DMS 273 (cell line): ENCODE results near the gene EML6.
"Not testable (repeated sequence)": the region's sequence is repeated elsewhere in the genome, so short reads cannot be mapped to it uniquely, and the experiment has no call there.

ENCODE experiments used
- DNase-seq: peaks from one replicate; lab custom pipeline; 2025; ENCODE audit not compliant: unreplicated experiment; lab: John Stamatoyannopoulos, UW

Gene EML6

DNA sequence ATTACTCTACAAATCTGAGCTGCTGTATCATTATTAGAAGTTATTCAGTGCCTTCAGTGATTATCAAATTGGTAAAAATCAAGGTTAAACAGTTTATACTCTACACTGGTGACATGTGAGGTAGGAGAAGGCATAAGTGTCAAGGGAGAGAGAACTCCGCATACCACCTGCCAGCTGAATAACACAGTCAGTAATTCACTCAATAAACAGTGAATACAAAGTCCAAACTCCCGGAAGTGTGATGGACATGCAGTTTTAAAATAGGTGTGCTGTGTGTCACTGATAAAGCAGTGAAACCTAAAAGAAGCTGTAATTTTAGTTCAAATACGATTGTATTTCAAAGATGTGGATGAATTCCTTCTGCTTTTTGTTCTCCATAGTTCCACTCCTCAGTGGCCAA is 149.8 kb downstream of the EML6 start:
- DNase-seq = not testable (repeated sequence)

DNA sequence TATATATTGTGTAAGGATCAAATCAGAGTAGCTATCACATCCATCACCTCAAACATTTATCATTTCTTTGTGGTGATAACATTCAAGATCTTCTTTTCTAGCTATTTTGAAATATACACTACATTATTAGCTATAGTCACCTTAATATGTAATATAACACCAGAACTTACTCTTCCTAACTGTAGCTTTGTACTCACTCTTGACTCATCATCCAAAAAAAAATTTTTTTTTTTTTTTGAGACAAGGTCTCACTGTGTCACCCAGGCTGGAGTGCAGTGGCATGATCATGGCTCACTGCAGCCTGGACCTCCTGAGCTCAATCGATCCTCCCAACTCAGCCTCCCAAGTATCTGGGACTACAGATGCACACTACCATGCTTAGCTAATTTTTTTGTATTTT is 153.3 kb downstream of the EML6 start:
- DNase-seq = no peak

DNA sequence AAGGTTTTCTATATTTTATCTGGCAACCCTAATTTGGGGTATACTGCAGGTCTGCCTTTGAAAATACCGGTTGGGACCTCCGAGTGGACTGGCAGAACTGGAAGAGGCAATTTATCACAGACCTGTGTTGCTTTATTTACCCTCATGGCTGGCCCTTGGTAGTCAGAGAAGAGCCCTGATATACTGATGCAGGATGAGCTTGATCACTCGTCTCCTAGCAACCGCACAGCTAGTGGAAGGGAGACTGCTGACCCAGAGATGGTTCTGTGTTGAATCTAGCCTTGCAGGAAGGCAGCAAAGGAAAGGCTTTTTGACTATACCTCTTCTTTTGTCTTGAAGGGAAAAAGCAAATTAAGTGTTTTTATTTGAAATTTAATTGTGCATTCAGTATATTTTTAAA is 154.7 kb downstream of the EML6 start:
- peak; percentile 70 for DNase-seq

DNA sequence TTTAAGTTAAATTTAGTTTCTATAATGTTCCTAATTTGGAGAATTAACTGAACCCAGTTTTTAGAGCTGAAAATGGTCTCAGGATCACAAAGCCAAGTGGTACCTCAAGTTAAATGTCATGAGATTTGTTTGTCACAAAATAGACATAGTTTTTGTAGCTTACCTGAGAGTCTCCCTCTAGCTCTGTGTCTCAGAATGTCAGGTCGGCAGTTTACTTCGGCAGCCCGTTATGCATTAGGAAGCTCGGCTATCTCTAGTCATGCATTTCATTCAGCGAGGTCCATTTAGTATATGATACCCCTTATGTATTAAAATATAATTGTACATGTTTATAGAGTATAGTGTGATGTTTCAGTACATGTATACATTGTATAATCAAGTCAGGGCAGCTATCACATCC is 155.6 kb downstream of the EML6 start:
- peak; percentile 45 for DNase-seq

DNA sequence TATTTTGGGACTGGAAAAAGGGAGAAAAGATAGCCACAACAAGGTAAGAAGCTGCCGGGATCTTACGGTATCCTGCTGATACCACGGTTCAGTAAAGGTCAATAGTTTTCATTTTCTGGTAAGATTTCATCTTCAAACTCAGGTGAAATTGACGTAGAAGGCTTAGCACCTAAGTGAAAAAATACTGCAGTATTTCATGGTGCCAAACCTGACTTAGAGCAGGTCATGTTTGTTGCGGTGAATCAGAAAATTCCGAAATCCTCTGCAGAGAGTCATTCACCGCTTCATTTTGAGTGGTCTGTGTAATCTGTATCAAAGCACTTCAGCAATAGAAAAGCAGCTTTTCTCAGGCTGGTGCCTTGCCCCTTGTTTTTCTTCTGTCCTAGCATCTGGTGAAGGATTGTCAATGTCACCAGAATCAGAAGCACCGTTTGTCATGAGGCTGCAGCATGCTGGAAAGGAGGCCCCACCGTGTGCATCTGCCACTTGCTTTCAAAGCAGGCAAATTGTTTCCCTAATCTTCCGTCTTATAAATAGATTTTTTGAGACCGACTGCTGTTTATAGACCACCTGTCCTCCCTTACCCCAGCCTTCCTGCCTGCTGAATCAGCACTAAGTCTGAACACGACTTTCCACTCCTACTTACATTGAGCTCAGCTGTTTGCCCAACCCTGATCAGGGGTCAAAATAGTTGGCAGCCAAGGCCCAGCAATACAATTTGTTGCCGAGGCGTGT is 156.3 kb downstream of the EML6 start:
- peak; percentile 96 for DNase-seq

DNA sequence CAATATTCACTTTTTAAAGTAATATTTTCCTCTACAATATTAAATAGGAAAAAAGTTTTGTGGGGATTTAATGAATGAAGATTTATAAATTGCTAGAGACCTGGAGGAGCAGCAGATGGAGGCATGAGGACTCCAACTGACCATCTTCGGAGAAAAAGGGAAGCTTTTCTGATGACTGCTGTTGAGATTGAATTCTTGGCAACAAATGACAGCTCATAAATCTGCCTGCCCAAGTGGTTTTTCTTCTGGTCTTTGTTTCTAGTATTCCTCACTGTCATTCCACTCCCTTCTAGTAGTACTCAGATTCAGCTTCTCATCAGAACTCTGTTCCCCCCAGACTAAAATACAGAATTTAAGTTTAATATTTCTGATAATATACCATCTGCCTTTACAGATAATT is 157.0 kb downstream of the EML6 start:
- peak; percentile 83 for DNase-seq

DNA sequence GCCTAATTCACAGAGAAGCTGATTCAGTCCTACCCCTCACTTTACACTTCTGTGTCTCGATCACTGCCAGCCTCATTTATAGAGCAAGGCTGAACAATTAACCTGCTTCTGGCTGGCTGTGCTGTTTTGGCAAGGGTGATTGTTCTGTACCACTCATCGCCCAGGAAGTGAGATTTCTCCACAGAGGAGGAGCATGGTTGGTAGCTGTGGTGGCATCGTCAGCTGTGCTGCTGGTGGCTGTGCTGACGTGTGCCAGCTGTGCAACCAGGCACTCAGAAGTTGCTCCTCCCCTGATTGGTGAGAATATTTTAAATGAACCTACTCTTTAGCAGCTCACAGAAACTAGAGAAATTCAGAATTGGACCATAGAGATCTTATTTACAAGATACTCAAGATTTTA is 158.3 kb downstream of the EML6 start:
- peak; percentile 49 for DNase-seq

DNA sequence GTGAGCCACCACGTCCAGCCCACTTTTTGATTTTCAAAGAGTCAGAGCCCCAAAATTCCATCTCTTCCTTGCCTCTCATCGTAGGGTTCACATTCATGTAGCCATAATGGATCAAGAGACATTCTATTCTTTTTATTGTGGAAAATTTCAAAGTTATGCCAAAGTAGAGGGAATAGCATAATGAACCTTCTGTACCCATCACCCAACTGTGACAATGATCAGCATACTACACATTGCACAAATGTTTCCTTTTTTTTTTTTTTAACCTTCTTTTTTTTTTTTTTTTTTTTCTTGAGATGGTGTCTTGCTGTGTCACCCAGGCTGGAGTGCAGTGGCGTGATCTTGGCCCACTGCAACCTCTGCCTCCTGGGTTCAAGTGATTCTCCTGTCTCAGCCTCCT is 162.4 kb downstream of the EML6 start:
- DNase-seq = no peak

DNA sequence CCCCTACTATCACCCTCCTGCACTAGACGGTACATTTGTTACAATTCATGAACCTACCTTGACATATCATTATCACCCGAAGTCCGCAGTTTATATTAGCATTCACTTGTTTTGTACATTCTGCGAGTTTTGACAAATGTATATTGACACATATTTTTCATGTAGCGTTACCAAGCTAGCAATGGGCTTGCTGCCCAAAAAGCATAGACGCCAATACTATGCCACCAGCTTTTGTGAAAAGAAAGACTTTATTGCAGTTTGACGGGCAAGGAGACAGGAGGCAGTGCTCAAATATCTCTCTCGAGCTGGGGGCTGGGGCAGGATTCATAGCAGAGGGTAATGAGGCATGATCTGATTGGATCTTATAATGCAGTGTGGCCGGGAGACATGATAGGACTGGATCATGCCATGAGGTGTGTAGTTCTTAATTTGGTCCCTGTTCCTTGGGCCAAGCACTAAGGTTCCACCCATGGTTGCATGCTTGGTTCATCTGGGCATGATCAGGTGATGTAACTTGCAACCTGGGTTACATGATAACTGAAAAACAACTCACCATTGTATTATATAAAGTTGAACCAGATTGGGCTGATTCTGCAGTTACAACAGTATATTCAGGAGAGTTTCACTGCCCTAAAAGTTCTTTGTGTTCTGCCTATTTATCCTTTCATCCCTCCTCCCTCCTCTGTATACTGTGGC is 164.5 kb downstream of the EML6 start:
- DNase-seq = no peak

DNA sequence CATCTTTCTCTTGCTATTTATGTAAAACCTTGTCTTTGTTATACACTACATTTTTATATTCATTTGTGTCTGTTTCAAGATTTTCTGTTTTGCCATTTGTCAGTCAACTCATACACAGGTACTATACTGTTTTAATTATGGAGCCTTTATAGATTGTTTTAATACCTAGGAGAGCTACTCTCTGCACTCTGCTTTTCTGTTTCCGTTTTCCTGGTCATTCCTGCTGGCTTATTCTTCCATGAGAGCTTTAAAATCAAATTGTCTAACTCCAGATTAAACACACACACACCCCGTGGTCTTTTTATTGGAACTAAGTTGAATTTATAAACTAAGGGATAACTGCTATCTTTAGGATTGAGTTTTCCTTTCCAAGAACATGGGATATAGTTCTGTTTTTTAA is 165.6 kb downstream of the EML6 start:
- no peak for DNase-seq

DNA sequence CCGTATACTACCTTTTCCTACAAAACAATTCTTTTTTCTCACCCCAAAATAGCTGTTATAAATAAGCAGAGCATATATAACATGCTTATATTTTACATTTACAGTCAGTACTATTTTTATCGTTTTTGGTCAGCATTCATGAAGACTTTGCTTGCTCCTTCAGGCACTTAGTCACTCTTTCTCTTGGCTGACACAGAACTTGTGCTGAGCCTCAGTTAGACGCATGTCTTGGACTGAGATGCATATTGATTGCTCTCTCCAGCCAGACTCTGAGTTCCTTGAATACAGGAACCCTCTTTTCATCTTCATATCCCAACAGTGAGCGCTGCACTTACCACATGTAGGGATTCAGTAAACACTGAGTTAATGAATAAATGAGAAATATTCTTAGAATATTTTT is 168.4 kb downstream of the EML6 start:
- no peak for DNase-seq

DNA sequence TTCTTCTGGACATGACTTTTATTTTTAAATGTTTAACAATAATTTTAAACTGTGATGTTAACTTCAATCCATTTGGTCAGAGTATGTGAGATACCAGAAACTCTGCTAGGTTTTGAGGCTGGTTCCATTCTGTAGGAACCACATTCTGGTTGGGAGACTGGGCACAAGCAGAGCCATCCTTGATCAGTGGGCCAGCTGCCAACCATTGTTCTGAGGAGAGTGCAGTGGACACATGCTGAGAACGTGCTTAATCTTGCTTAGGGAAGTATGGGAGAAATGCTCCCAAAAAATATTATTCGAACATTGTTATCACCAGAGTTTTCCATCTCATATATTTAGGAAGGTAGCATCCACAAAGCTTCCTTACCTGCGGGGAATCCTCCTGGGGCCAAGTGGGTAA is 171.0 kb downstream of the EML6 start:
- peak; percentile 12 for DNase-seq

DNA sequence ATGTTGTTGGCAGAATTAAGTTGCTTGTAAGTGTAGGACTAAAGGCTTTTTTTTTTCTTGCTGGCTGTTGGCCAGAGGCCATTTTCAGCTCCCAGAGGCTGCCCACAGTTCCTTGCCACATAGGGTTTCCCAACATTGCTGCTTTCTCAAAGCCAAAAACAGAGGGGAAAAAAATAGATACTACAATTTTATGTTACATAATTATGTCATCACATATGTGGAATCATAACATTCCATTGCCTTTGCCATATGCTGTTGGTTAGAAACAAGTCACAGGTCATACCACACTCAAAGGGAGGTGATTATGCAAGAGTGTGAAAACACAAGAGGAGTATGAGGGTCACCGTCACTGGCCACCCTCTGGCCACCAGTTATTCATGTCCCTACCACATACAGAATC is 172.3 kb downstream of the EML6 start:
- peak; percentile 30 for DNase-seq

DNA sequence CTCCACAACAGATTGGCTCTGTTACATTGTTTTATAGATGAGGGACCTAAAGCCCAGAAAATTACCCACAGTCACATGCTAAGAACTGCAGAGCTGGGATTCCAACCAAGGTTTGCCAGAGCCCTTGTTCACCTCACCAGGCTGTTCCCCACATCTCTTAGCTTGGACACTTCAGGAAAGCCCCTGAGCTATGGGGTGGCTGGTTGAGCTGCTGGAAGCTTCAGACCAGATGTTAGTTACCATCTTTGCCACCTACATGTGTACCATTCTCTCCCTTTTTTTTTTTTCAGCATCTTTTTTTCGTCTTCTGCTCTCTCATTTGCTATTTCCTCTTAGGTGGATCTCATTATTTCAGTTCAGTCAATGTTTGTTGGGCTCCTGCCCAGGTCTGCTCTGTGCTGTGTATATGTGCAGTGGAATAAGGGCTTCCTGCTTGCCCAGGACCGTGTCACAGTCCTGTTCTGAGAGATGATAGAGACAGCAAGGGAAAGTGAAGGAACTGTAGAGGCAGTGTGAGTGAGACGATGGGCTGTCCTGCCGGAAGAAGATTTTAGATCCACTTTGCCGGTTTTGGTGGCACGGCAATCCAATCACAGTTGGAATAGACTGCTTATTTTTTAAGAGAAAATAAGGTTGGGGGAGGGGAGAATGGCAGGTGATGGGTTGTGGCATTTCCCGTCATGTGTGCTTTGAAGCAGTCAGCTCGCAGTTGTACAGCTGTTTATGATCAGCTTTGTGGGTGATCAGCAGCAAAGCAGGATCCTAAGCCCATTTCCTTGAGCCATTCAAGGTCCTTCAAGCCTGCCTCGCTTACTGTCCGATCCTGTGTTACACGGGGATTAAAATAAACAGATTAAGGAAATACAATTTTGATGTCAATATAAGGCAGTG is 174.2 kb downstream of the EML6 start:
- peak; percentile 27 for DNase-seq

DNA sequence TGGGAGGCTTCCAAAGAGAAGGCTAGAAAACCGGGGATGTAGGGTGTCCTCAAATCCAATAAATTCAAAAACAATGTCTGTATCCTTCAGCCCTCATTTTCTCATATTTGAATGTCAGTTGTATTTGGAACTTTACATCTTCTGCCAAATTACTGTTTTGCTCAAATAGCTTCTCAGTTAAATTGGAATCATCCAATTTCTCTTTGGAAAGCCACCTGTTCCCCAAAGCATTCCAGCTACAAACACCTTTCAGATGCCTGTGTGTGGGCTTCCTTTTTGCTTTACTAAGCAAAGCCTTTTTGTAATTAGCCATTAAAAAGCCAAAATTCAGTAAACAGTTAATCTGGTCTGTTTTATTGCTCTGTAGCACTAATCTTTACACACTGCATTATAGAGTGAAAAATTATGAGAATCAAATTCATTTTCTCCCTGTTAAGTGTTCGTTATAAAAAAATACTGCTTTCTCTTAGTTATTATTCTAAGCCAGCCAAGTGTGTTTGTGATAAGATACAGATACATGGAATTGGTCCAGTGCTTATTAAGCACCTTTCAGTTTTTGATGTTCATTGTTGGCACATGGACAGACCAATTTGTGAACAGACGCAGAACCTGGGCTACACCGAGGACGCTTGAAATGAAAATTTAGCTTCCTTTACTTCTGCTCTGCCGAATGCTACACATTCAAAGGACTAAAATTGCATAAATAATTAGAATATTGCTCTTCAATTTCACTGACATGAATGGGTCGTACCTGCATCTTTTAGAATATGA is 175.2 kb downstream of the EML6 start:
- DNase-seq = peak; percentile 73

DNA sequence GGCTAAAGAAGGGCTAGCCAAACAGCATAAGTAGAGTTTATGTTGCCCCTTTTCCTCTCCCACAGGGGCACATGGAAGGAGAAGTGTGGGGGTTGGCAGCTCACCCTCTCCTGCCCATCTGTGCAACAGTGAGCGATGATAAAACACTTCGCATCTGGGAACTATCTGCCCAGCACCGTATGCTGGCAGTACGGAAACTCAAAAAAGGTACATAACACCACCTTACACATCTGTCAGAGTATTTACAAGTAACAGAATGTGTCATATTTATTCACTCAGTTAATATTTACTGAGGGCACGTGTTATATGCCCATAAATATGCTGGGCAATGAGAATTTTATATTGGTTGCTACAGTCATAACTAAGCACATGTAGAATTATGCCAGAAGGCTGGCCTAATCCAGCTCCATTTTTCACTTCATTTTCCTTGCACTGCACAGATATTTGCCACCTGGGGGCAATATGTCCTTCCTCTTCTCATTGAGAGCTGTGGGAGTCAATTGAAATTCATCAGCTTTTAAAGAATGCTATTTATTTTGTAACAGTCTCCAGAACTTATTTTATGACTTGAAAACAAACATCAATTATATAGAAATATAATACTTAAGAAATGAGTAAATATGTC is 176.2 kb downstream of the EML6 start:
- DNase-seq = peak; percentile 96

DNA sequence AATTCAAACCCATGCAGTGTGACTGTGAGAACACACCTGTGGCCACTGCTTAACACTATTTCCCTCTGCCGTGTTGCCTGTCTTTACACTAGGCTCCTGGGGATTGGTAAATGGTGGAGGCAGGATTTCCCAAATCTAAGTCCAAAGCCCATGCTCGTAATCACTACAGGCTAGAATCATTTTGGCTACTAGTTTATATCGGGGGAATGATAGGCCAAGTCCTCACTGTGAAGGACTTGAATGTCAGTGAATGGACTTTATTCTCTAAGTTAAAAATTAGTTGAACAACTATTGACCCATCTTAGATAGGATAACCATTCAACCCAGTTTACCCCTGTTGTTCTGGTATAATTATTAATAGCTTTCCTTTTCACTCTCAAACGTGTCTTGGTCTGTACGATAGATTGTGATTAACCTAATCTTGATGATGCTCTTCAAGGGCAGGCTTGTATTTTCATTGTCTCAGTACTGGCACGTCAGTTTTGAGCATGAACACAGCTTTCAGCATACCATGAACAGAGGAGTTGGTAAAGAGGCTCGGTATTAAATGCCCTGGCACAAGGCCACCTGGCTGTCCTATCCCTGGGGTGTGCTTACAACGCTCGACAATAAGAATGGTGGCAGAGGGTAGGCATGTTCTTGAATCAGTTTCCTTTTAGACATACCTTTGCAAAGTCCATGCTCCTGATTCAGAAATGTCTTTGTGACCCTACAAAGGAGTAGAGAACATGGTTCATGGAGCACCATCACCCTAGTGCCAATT is 177.9 kb downstream of the EML6 start:
- DNase-seq = no peak

DNA sequence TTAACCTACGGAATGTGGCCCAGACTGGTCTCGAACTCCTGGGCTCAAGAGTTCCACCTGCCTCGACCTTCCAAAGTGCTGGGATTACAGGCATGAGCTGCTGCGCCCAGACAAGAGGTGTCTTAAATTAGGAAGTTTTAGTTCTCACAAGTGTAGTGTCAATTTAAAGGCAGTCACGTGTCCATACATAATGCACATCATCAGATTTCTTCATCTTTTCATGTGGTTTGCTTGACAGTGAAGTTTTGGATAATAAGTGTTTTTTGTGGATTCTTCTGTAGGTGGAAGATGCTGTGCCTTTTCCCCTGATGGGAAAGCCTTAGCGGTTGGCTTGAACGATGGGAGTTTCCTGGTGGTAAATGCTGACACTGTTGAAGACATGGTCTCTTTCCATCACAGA is 179.3 kb downstream of the EML6 start:
- DNase-seq = no peak

DNA sequence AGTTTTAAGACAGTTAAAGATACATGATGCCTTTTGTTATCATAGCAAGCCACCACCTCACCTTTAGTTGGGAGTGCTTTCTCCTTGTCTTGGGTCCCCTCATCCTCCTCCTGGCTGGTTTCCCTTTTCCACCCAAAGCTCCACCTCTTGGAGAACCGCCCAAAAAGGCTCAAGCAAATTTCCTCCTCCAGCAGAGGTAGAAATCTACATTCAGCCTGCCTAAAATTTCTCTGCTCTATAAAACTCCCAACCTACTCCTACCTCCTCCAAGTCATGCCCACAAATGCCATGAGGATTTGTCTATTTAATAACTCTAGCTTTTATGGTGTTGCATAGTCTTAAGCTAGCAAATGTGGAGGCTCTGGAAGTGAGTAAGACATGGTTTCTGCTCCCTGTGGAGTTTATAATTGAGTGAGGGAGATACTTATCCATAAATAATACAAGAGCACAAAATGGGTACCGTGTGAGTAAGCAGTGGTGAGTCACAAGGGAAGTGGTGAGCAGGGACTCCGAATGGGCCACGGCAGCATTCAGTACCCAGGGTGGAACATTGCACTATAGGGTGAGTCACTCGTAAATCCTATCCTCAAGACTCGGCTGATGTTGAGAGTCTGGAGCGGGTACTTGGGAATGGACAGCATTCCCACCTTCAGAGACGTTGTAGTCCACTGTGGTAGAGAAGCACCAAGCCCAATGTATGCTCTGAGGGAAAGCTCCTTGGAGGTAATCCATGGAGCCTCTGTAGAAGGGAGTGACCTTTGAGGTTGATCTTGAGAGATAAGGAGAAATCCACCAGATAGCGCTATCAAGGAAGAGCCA is 180.5 kb downstream of the EML6 start:
- DNase-seq = peak; percentile 68
